Hepatocyte (in vitro differentiated cells): Measurements from ENCODE around the gene PAOX.

Experiments used
- CTCF ChIP-seq: fragments of 200-600 bp; sonication (generic); IDR thresholded peaks from 2 replicates; pipeline ENCODE4 v1.5.1; 2016; ENCODE audit warnings: antibody characterized with exemption, mild to moderate bottlenecking; ENCODE audit not compliant: poor library complexity
- EZH2 ChIP-seq: fragments of 200-600 bp; sonication (generic); IDR thresholded peaks from 2 replicates; pipeline ENCODE4 v1.6.1; 2016; ENCODE audit warnings: antibody characterized with exemption, mild to moderate bottlenecking, borderline replicate concordance

DNA sequence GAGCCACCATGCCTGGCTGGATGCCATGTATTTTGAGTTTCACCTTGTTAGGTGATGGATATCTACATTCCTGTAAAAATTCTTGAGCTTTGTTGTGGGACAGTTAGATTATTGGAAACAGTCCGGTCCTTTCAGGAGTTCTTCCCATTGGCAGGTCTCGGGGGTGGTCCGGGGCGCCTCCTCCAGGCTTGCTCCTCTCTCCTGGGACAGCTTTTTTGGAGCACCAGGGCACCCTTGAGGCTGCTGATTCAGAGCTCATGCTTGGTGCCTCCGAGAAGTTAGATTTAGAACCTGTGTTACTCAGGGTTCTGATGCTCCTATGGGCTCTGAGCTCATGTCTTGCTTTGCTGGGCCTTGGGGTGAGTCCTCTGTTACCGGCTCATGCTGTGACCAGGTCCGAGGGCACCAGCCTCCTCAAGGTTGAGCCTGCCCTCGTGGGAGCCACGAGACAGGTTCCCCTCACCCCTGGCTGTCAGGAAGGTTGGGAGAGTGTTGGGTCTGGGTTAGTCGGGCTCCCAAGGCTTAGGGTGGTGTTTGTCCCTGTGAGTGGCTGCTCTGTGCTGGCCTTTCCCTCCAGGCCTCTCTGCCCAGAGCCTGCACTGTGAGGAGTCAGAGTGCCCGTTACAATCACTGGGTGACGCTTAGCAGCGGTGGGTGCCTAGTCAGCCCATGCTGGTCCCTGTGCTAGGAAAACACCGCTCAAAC lies 39.4 kb downstream of the PAOX start:
- TF ChIP-seq EZH2 (no peak), CTCF (no peak)
